GM12878 (cell line): Measurements from ENCODE around the gene C10orf67. TPM values are rescaled to one million over a fixed set of nuclear protein-coding genes. Genes with fewer than 3 reads are reported as not detected.

Source experiments
- ATAC-seq: fragments of 200-7000 bp; cut with Tn5 transposase; 3 replicates; pipeline ENCODE4 v1.9.1; 2020; ENCODE audit warnings: mild to moderate bottlenecking, moderate library complexity
- BruUV-seq: library from RNA; stranded (reverse); fragments of 400-500 nt; replicated peaks from 2 replicates; lab custom pipeline; 2021; lab: Mats Ljungman, UMichigan
- CTCF ChIA-PET: fragments of 300-600 bp; sonication (Branson Sonifier 250); formaldehyde crosslinking; extraction: SDS; loops from one replicate; lab custom pipeline; 2021; ENCODE audit warnings: inconsistent platforms; lab: Yijun Ruan, JAX
- POLR2A ChIA-PET: fragments of 350-600 bp; formaldehyde crosslinking; extraction: SDS; loops from one replicate; lab custom pipeline; 2021; ENCODE audit warnings: inconsistent platforms; lab: Charles Lee
- RAD21 ChIA-PET: fragments of 300-600 bp; sonication (Branson Sonifier 250); formaldehyde crosslinking; loops from one replicate; lab custom pipeline; 2023; ENCODE audit warnings: antibody characterized with exemption; ENCODE audit not compliant: unreplicated experiment; lab: Charles Lee
- SMC1A ChIA-PET: fragments of 300-600 bp; sonication (Branson Sonifier 250); formaldehyde crosslinking; loops from one replicate; lab custom pipeline; 2023; ENCODE audit not compliant: unreplicated experiment, uncharacterized antibody; lab: Charles Lee
- DNase-seq: peaks from one replicate; pipeline ENCODE4 v3.0.0-alpha.2; 2011; ENCODE audit warnings: low read depth, low spot score
- FAIRE-seq: peaks from 3 replicates; lab custom pipeline; 2011; peaks lifted over from hg19 to GRCh38; lab: Jason Lieb, UNC
- H2AFZ ChIP-seq: 2 replicates; pipeline ENCODE4 v1.6.0; 2011; ENCODE audit warnings: low read depth, low read length, control low read depth; ENCODE audit not compliant: control insufficient read depth
- H3K27ac ChIP-seq: 2 replicates; pipeline ENCODE4 v1.5.1; 2011; ENCODE audit warnings: control low read depth; ENCODE audit not compliant: control insufficient read depth, insufficient read depth
- H3K27me3 ChIP-seq, 2 experiments: replicated peaks in 1 of 2; 2 replicates each; pipeline versions ENCODE4 v1.6.0 to v1.6.1; 2011; ENCODE audit warnings: low read length in 1 of 2; ENCODE audit not compliant: control insufficient read depth in 2 of 2, insufficient read depth in 2 of 2
- H3K36me3 ChIP-seq, 2 experiments: 2 replicates each; pipeline ENCODE4 v1.5.1; 2011; ENCODE audit warnings: low read length in 1 of 2; ENCODE audit not compliant: control insufficient read depth in 2 of 2, insufficient read depth in 2 of 2
- H3K4me1 ChIP-seq: 2 replicates; pipeline ENCODE4 v1.6.1; 2011; ENCODE audit warnings: mild to moderate bottlenecking, low read length, moderate library complexity, mixed read lengths; ENCODE audit not compliant: control insufficient read depth, insufficient read depth
- H3K4me2 ChIP-seq: 2 replicates; pipeline ENCODE4 v1.6.0; 2011; ENCODE audit warnings: control low read depth; ENCODE audit not compliant: control insufficient read depth, insufficient read depth
- H3K4me3 ChIP-seq: fragments of 200-600 bp; sonication (generic); 2 replicates; pipeline ENCODE4 v1.5.1; 2016
- H3K79me2 ChIP-seq: 2 replicates; pipeline ENCODE4 v1.6.0; 2011; ENCODE audit warnings: low read length; ENCODE audit not compliant: control insufficient read depth, insufficient read depth
- H3K9ac ChIP-seq: 2 replicates; pipeline ENCODE4 v1.8.0; 2011; ENCODE audit warnings: low read length, control low read depth, mixed read lengths; ENCODE audit not compliant: control insufficient read depth, insufficient read depth
- H3K9me3 ChIP-seq: replicated peaks from 3 replicates; pipeline ENCODE4 v1.5.1; 2011; ENCODE audit warnings: mild to moderate bottlenecking, low read length; ENCODE audit not compliant: control insufficient read depth, insufficient read depth
- H4K20me1 ChIP-seq: 2 replicates; pipeline ENCODE4 v1.6.0; 2011; ENCODE audit not compliant: control insufficient read depth, insufficient read depth
- CTCF ChIP-seq, 3 experiments: IDR thresholded peaks in 2 of 3; conservative IDR thresholded peaks in 1 of 3; 2 replicates each; pipeline ENCODE4 v1.5.1; 2011; ENCODE audit warnings: low read depth in 3 of 3, low read length in 3 of 3, mild to moderate bottlenecking in 3 of 3, control low read depth in 2 of 3, moderate library complexity in 2 of 3, inconsistent platforms in 1 of 3, mixed read lengths in 1 of 3; ENCODE audit not compliant: control insufficient read depth in 2 of 3, insufficient read depth in 1 of 3; ENCODE audit errors: extremely low read depth in 1 of 3
- GATAD2B ChIP-seq: fragments of 450-650 bp; conservative IDR thresholded peaks from 2 replicates; pipeline ENCODE4 v1.6.1; 2017; ENCODE audit warnings: low read depth, mild to moderate bottlenecking, moderate library complexity
- RAD21 ChIP-seq: IDR thresholded peaks from 2 replicates; pipeline ENCODE4 v1.6.1; 2011; ENCODE audit warnings: mild to moderate bottlenecking, low read depth, low read length, moderate library complexity; ENCODE audit not compliant: insufficient read depth
- RELA ChIP-seq: fragments of 450-650 bp; IDR thresholded peaks from 2 replicates; pipeline ENCODE4 v1.8.0; 2014; ENCODE audit warnings: borderline replicate concordance; ENCODE audit not compliant: partially characterized antibody
- RUNX3 ChIP-seq: IDR thresholded peaks from 2 replicates; pipeline ENCODE4 v1.6.1; 2012; ENCODE audit warnings: low read length, inconsistent platforms
- SMC3 ChIP-seq: IDR thresholded peaks from 2 replicates; pipeline ENCODE4 v1.6.1; 2011; ENCODE audit warnings: low read length, improper control_type of control experiment, borderline replicate concordance
- USF2 ChIP-seq: IDR thresholded peaks from 2 replicates; pipeline ENCODE4 v1.6.1; 2011; ENCODE audit warnings: low read depth, low read length, improper control_type of control experiment, borderline replicate concordance
- WGBS: methylation state at CpG from one replicate; pipeline ENCODE4 v1.1.6; 2016; ENCODE audit warnings: low lambda C conversion rate; ENCODE audit not compliant: insufficient replicate concordance, insufficient coverage; ENCODE audit errors: missing lambda C conversion rate; 5-methylcytosine and 5-hydroxymethylcytosine counted together
- in situ Hi-C: fragments of 300-500 bp; cut with MboI; formaldehyde crosslinking; loops from 9 replicates; pipeline ENCODE4 v1.14.3; 2018; ENCODE audit warnings: mixed read lengths
- intact Hi-C: fragments of 100-400 bp; cut with micrococcal nuclease; formaldehyde crosslinking; loops from one replicate; pipeline ENCODE4 v1.14.2; 2022; ENCODE audit not compliant: unreplicated experiment
- polyA plus RNA-seq, 11 experiments: library from polyadenylated mRNA; depleted of rRNA in 4 of 11; unstranded in 6 of 11; stranded (reverse) in 5 of 11; fragments of >200 nt; fragmentation: Nextera tagmentation in 4 of 11; fragmentation: Illumina TruSeq in 1 of 11; extraction: Ambion mirVana in 4 of 11; extraction: Trizol in 1 of 11; gene quantifications; 1 replicate in 1 of 11; 2 replicates in 10 of 11; pipeline versions ENCODE4 v1.2.1 to v1.2.3, GENCODE V29; 2011 to 2016; ENCODE audit warnings: inconsistent platforms in 2 of 11, missing spikeins in 2 of 11, low read depth in 1 of 11
- total RNA-seq, 4 experiments: library from RNA; depleted of rRNA in 3 of 4; stranded (reverse); fragments of >200 nt in 3 of 4; fragmentation: Illumina TruSeq in 1 of 4; extraction: Trizol in 1 of 4; gene quantifications; 2 replicates each; pipeline versions ENCODE4 v1.2.1 to v1.2.3, GENCODE V29; 2013 to 2021

Gene C10orf67
- total and polyA plus RNA-seq, 10 of the 15 experiments (the other 5 are each of a cell fraction or from before 2014, with no cell fraction given), result 0.06 TPM; not detected in 9

DNA sequence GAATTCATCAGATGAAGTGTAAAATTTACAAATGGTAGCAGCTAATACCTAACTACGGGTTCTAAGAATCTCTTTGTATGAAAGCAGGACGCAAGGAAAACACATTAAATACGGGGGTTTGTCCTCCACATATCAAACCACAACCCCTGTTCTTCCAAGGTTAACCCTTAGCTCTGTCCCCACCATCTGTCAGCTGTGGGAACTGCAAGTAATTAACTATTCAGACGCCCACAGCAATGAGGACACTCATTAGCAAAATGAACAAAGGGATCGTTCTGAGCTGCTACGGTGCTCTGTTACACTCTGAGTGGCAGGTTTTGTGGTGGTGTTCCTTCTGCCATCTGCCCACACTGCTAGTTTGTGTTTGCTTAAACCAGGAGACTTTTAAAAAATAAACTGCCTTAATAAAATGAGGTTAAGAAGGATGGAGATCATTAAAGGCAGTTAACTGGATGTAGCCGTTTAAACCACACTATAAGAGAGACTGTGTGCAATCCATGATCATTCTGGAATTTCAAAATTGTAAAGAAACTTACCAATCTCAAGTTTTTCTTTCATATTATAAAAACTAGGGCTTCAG is 51.4 kb downstream of the C10orf67 start:
- Histone ChIP-seq H3K4me2 (no peak overlapping the region), H3K4me1 (no peaks in the 10 kb centered on the region), H3K9ac (no peak overlapping the region), H3K4me3 (no peak overlapping the region), H4K20me1 (no peaks in the 10 kb centered on the region; the same call in 1 of the 2 replicates), H3K79me2 (no peaks in the 10 kb centered on the region), H3K9me3 (no peaks in the 10 kb centered on the region), H3K27ac (no peak overlapping the region), H2AFZ (no peak overlapping the region), H3K36me3 (no peaks in the 10 kb centered on the region), H3K27me3 (no peaks in the 10 kb centered on the region; a peak in 1 of 4 replicates)
- in situ Hi-C loops, result loop anchor here (5.0 kb wide), 1 partner anchor 136 kb away; no protein-coding TSS in a partner anchor
- peak; percentile 4 for DNase-seq
- WGBS, result 2% methylated on average over 7 of the region's 7 CpGs
- SMC1A ChIA-PET, result interaction anchor here (1.0 to 2.6 kb wide), 5 partner anchors 11 to 135 kb away, joined by 3 to 19 read pairs (median 4); no protein-coding TSS in a partner anchor
- intact Hi-C loops, result loop anchor here (1.0 to 5.0 kb wide), 2 partner anchors 135 to 211 kb away; no protein-coding TSS in a partner anchor
- CTCF ChIA-PET, result interaction anchor here (0.8 to 7.6 kb wide), 11 partner anchors 12 to 658 kb away, joined by 3 to 106 read pairs (median 4); no protein-coding TSS in a partner anchor
- ATAC-seq, result peak; percentile 93
- FAIRE-seq, result peak; percentile 86
- no TSS peak for BruUV-seq
- RAD21 ChIA-PET, result interaction anchor here (1.4 to 5.4 kb wide), 2 partner anchors 130 to 136 kb away, joined by 5 to 24 read pairs; no protein-coding TSS in a partner anchor
- TF ChIP-seq USF2 (no peak), SMC3 (peak; percentile 72; the same call in 1 of the 2 replicates), RAD21 (peak; percentile 61), GATAD2B (no peak), RELA (no peak), RUNX3 (peak; percentile 68), CTCF (IDR thresholded peaks at IDR 0.05 in 2 of 3, conservative IDR thresholded peaks at IDR 0.05 in 1 of 3; ENCODE audit: control insufficient read depth in 2 of 3, extremely low read depth in 1 of 3, insufficient read depth in 1 of 3, low read depth in 3 of 3, low read length in 3 of 3) (peak; percentile 68 to 70 (median 69))
- POLR2A ChIA-PET, result no interaction called here
